Upper lobe of left lung (tissue), 6 donors: ENCODE data around the gene RPRD1B. TPM values are rescaled to one million over a fixed set of nuclear protein-coding genes. Genes with fewer than 3 reads are reported as not detected.
A peak's percentile ranks its signal among the peaks of the same experiment; 100 is the strongest.

ENCODE experiments used
- ATAC-seq, 2 donors: fragments of 200-7000 bp; cut with Tn5 transposase; one replicate each; pipeline ENCODE4 v1.9.1; 2022; ENCODE audit warnings: mild to moderate bottlenecking in 2 of 2, moderate library complexity in 2 of 2; ENCODE audit not compliant: low FRiP score in 2 of 2
- DNase-seq, 2 donors: peaks; one replicate each; pipeline ENCODE4 v3.0.0-alpha.2; 2019 to 2020
- H3K27ac ChIP-seq, 4 donors: fragments of 200-600 bp; sonication (generic); one replicate each; pipeline ENCODE4 v1.5.1; 2016 to 2019
- H3K27me3 ChIP-seq, 4 donors: fragments of 200-600 bp; sonication (generic); one replicate each; pipeline ENCODE4 v1.5.1; 2017 to 2019
- H3K36me3 ChIP-seq, 4 donors: fragments of 200-600 bp; sonication (generic); one replicate each; pipeline ENCODE4 v1.5.1; 2016 to 2019
- H3K4me1 ChIP-seq, 4 donors: fragments of 200-600 bp; sonication (generic); one replicate each; pipeline ENCODE4 v1.5.1; 2018 to 2019
- H3K4me3 ChIP-seq, 4 donors: fragments of 200-600 bp; sonication (generic); one replicate each; pipeline ENCODE4 v1.5.1; 2017 to 2019; ENCODE audit warnings: mild to moderate bottlenecking in 2 of 4, moderate library complexity in 1 of 4
- H3K9me3 ChIP-seq, 4 donors: fragments of 200-600 bp; sonication (generic); one replicate each; pipeline ENCODE4 v1.5.1; 2018 to 2019
- EP300 ChIP-seq, 4 donors: sonication (generic); formaldehyde crosslinking; IDR thresholded peaks; one replicate each; pipeline ENCODE4 v1.5.1; 2017; ENCODE audit warnings: antibody characterized with exemption in 4 of 4, control low read depth in 2 of 4
- POLR2A ChIP-seq, 4 donors: fragments of 450-650 bp; IDR thresholded peaks; one replicate each; pipeline ENCODE4 v1.5.1; 2016 to 2017; ENCODE audit warnings: antibody characterized with exemption in 4 of 4, mild to moderate bottlenecking in 2 of 4
- POLR2AphosphoS5 ChIP-seq, 2 donors: sonication (generic); formaldehyde crosslinking; IDR thresholded peaks; one replicate each; pipeline ENCODE4 v1.5.1; 2017; ENCODE audit warnings: antibody characterized with exemption in 2 of 2
- WGBS, 2 donors: methylation state at CpG; one replicate each; pipeline ENCODE4 v1.1.5; 2017 to 2018; 5-methylcytosine and 5-hydroxymethylcytosine counted together
- total RNA-seq, 6 donors: library from RNA; depleted of rRNA in 4 of 6; stranded (reverse); fragments of >200 nt in 4 of 6; gene quantifications; one replicate each; pipeline versions ENCODE4 v1.1.0 to v1.2.1, GENCODE V29; 2016 to 2021
- TF ChIP-seq, protein P1 (sequence below), 6 experiments: fragments of 450-650 bp in 4 of 6; fragments of 200-600 bp in 2 of 6; sonication (generic) in 2 of 6; IDR thresholded peaks; one replicate each; pipeline ENCODE4 v1.5.1; 2016 to 2019; ENCODE audit warnings: antibody characterized with exemption in 6 of 6
- donor health status: DM: no; HTN: no; CAD: no; lungs with moderate emphysema.
- donor health status: DM: no; HTN: yes; CAD: no; lungs with severe emphysema.

RPRD1B gene
- total RNA-seq, 6 donors from 2014 or later = 26.0 to 75.4 (median 29.2) TPM

GRCh38 chr20:38111366-38112232 is 78.1 kb downstream of the RPRD1B start:
- H3K4me1 ChIP-seq = peaks cover 23 to 45% (median 30%) of the 10 kb centered on the region in 4 donors
- H3K9me3 ChIP-seq = no peaks in the 10 kb centered on the region
- WGBS, 2 donors = 85% methylated on average over 8 of the region's 8 CpGs
- no peaks in the 10 kb centered on the region for H3K27me3 ChIP-seq
- no peaks in the 10 kb centered on the region for H3K36me3 ChIP-seq
- TF ChIP-seq EP300 (IDR thresholded peaks at IDR 0.05) (no peak), POLR2AphosphoS5 (IDR thresholded peaks at IDR 0.05) (no peak), POLR2A (IDR thresholded peaks at IDR 0.05) (no peak)
- TF ChIP-seq, protein P1, sequence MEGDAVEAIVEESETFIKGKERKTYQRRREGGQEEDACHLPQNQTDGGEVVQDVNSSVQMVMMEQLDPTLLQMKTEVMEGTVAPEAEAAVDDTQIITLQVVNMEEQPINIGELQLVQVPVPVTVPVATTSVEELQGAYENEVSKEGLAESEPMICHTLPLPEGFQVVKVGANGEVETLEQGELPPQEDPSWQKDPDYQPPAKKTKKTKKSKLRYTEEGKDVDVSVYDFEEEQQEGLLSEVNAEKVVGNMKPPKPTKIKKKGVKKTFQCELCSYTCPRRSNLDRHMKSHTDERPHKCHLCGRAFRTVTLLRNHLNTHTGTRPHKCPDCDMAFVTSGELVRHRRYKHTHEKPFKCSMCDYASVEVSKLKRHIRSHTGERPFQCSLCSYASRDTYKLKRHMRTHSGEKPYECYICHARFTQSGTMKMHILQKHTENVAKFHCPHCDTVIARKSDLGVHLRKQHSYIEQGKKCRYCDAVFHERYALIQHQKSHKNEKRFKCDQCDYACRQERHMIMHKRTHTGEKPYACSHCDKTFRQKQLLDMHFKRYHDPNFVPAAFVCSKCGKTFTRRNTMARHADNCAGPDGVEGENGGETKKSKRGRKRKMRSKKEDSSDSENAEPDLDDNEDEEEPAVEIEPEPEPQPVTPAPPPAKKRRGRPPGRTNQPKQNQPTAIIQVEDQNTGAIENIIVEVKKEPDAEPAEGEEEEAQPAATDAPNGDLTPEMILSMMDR (IDR thresholded peaks at IDR 0.05) = no peak
- H3K4me3 ChIP-seq = no peak overlapping the region
- DNase-seq (no peak), ATAC-seq (no peak)
- peak overlapping the region; percentile 10 to 80 (median 63) for H3K27ac ChIP-seq

DNA sequence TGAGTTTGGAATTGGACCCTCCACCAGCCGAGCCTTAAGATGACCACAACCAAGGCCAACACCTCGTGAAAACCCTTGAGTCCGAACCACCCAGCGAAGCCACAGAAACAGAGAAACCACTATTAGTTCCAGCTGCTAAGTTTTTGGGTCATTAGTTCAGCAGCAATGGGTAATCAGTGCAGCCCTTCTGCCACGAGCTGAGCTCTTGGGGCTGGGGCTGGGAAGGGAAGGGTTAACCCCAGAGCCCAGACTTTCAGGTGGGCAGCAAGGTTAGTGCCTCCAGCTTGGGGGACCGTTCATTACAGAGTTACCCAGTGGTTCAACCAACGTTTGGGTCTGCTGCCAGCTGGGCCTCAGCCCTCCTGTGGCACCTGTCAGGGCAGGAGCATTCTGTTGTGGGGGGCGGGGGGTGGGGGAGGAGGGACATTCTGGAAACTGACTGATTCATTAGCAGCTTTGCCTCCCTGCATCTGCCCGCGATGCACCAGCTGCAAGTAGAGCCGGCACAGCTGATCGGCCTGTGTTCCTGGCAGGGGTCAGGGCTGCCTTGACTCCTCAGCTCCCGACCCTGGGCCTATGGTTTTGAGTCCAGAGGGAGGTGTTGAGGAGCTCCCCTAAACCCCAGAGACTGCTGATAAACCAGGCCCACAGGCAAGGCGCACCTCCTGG is 78.8 kb downstream of the RPRD1B start:
- ATAC-seq (no peak), DNase-seq (peak in 1 of 2 donors; percentile 15)
- TF ChIP-seq EP300 (IDR thresholded peaks at IDR 0.05) (no peak), POLR2AphosphoS5 (IDR thresholded peaks at IDR 0.05) (no peak), POLR2A (IDR thresholded peaks at IDR 0.05) (no peak)
- TF ChIP-seq, protein P1 (IDR thresholded peaks at IDR 0.05) = no peak
- Histone ChIP-seq H3K4me1 (peaks cover 23 to 45% (median 30%) of the 10 kb centered on the region in 4 donors), H3K27ac (peak overlapping the region in 1 of 4 donors; percentile 9), H3K27me3 (no peaks in the 10 kb centered on the region), H3K36me3 (no peaks in the 10 kb centered on the region), H3K9me3 (no peaks in the 10 kb centered on the region), H3K4me3 (no peak overlapping the region)
- 89 to 100% methylated on average over 6 to 9 of the region's 14 CpGs for WGBS, 2 donors

- no peaks in the 10 kb centered on the region for H3K36me3 ChIP-seq
- no peaks in the 10 kb centered on the region for H3K9me3 ChIP-seq
- 91 to 93% methylated on average over 3 to 8 of the region's 8 CpGs for WGBS, 2 donors
- peak overlapping the region in 2 of 4 donors; percentile 9 to 22 for H3K27ac ChIP-seq
- DNase-seq (peak in 1 of 2 donors; percentile 3), ATAC-seq (no peak)
- TF ChIP-seq, protein P1 (IDR thresholded peaks at IDR 0.05) = no peak
- TF ChIP-seq EP300 (IDR thresholded peaks at IDR 0.05) = no peak
- no peak for TF ChIP-seq POLR2A (IDR thresholded peaks at IDR 0.05)
- TF ChIP-seq POLR2AphosphoS5 (IDR thresholded peaks at IDR 0.05) = no peak
- H3K4me3 ChIP-seq = no peak overlapping the region
- H3K4me1 ChIP-seq = peaks cover 23 to 45% (median 29%) of the 10 kb centered on the region in 4 donors
- no peaks in the 10 kb centered on the region for H3K27me3 ChIP-seq
Measured at GRCh38 chr20:38112930-38113294, 79.4 kb downstream of the RPRD1B start.

- Histone ChIP-seq H3K4me1 (peaks cover 19 to 38% (median 26%) of the 10 kb centered on the region in 4 donors), H3K9me3 (no peaks in the 10 kb centered on the region), H3K4me3 (no peak overlapping the region), H3K27me3 (no peaks in the 10 kb centered on the region), H3K27ac (peak overlapping the region in 2 of 4 donors; percentile 9 to 22), H3K36me3 (no peaks in the 10 kb centered on the region)
- WGBS, 2 donors = 54 to 57% methylated on average over 8 to 10 of the region's 10 CpGs
- TF ChIP-seq EP300 (IDR thresholded peaks at IDR 0.05) = no peak
- TF ChIP-seq, protein P1 (IDR thresholded peaks at IDR 0.05) = peak in 3 of 6 experiments; percentile 13 to 27 (median 16)
- DNase-seq (peak in 1 of 2 donors; percentile 31), ATAC-seq (no peak)
Measured at GRCh38 chr20:38113401-38114325, 80.1 kb downstream of the RPRD1B start.
